SW 1271 (cell line): ENCODE measurements around the gene SLC25A5.

Experiments
- DNase-seq, 2 experiments: peaks; one replicate each; lab custom pipeline; 2025; lab: John Stamatoyannopoulos, UW

SLC25A5 gene

DNA sequence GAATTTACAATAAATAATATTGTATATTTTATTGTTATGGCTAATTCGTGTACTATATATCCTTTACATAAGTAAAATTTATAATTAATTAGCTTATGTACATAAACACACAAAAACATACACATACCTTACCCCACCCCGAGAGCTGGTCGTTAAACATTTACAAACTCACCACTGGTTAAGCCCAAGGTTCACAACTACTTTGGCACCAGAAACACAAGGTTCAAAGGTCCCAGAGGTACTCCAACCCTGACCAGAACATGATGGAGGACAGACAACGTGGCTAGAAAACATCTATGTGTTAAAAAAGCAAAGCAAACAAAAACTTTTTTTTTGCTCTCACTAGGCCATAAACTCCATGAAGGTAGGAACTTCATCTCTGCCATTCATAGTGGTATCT is 37.7 kb downstream of the SLC25A5 start:
- no peak for DNase-seq

DNA sequence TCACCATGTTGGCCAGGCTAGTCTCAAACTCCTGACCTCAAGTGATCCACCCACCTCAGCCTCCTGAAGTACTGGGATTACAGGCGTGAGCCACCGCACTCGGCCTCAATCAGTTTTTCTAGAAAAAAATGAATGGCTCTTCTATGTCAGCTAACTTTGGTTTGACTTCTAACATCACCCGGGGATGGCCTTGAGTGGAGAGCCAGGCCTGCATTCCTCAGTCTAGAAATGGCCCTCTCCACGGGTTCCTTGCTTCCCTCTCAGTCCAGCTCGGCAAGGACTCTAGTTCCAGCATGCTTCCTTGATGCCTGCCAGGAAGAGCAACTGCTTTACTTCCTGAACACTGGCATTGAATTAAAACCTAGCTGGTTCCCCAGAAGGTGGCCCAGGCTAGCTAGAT is 39.0 kb downstream of the SLC25A5 start:
- no peak for DNase-seq

DNA sequence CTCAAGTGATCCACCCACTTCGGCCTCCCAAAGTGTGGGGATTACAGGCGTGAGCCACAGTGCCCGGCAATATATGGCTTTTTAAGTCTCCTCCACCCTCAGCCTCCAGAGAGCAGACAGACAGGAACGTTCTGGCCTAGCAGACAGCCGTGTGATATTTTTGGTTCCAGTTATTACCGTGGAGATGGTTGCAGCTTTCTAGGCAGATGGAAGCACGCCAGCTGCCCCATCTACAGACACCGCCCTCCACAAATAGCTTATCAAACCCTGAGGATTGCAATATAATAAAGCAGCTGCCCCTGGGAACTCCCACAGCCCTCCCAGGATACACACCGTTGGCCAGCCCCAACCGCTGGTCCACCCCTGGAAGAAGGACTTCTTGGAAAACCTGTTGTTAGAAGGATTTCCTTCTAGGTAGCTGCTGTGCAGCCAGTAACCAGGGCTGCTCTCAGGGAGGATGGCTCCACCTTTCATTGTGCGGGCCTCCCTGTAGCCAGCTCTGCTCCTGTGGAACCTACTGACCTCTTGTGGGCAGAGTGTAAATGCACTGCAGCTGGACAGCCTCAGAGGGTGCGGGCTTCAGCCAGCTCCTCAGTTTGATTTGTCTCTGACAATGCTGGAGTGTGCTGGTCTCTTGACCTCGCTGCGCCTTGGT is 44.0 kb downstream of the SLC25A5 start:
- peak; percentile 5 to 19 for DNase-seq

DNA sequence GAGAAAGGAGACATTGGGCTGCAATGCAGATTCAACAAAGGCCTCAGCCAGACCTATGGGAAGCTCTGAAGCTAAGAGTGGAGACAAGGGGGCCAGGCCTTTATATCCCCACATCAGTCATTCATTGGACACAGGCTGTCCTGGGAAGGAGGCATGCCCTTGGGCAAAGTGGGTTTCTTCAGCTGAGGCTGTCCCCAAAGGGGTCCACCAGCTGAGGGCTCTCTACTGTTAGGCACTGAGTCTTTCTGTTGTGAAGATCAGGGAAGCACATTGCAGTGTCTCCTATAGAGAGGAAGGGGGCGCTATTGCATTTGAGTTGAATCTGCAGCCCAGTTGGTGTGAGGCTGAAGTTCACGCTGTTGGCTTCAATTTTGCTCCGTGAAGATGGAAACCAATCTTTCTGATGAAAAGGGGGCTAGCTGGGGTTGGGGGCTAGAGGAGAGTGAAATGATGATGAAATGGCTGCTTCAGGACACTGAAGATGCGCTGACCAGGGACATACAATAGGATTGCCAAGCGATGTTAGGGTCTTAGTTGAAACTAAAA is 48.0 kb downstream of the SLC25A5 start:
- peak in 1 of 2 experiments; percentile 56 for DNase-seq

DNA sequence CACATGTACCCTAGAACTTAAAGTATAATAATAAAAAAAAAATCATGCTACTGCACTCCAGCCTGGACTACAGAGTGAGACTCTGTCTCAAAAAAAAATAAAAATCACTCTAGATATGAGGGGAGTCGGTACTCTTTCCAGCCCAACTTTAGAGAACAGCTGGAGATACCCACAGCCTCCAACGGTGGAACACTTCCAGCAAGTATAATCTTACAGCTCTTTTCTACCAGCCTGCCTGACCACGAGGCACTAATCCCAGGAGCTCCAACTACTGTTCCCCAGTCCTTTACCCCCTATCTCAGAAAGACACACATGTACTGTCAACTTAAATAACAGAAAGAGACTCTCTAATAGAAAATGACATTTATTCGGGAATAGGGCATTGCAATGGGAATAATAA is 50.1 kb downstream of the SLC25A5 start:
- no peak for DNase-seq
